ENCODE results near the gene PKDREJ. TPM values are rescaled to one million over a fixed set of nuclear protein-coding genes. Genes with fewer than 3 reads are reported as not detected.
A peak's percentile ranks its signal among the peaks of the same experiment; 100 is the strongest.

The PKDREJ gene
- total RNA-seq, 2 experiments from 2014 or later = not detected

GRCh38 chr22:46289244-46289891, 26.2 kb upstream of the PKDREJ start:
- intact Hi-C loops (cut with micrococcal nuclease; ENCODE audit: unreplicated experiment) = no loop called here
- CTCF ChIA-PET (ENCODE audit: unreplicated experiment) = interaction anchor here (1.0 kb wide), 1 partner anchor 13 kb away, joined by 4 read pairs; no protein-coding TSS in a partner anchor
- POLR2A ChIA-PET = no interaction called here

GRCh38 chr22:46288846-46289243, 25.7 kb upstream of the PKDREJ start:
- H3K36me3 ChIP-seq (ENCODE audit: insufficient read depth, low read length) = no peaks in the 10 kb centered on the region
- peak overlapping the region; percentile 56 for H3K4me2 ChIP-seq (ENCODE audit: low read length)
- no peaks in the 10 kb centered on the region for H3K79me2 ChIP-seq (ENCODE audit: insufficient read depth, low read depth, low read length)
- POLR2A ChIA-PET = interaction anchor here (0.8 kb wide), 1 partner anchor 12 kb away, joined by 3 read pairs; no protein-coding TSS in a partner anchor
- no peaks in the 10 kb centered on the region for H3K9me3 ChIP-seq (ENCODE audit: low read length)
- intact Hi-C loops (cut with micrococcal nuclease; ENCODE audit: unreplicated experiment) = no loop called here
- H3K27ac ChIP-seq (ENCODE audit: low read depth, low read length, poor library complexity, severe bottlenecking) = no peak overlapping the region
- H4K20me1 ChIP-seq (ENCODE audit: insufficient read depth, low read length) = no peaks in the 10 kb centered on the region
- no peak for DNase-seq (ENCODE audit: low spot score)
- no peak overlapping the region for H3K4me3 ChIP-seq (ENCODE audit: low read depth, low read length, poor library complexity, severe bottlenecking)
- TF ChIP-seq CTCF (conservative IDR thresholded peaks at IDR 0.05; ENCODE audit: low read length) (no peak), EZH2phosphoT487 (IDR thresholded peaks at IDR 0.05; ENCODE audit: borderline replicate concordance, low read depth, low read length) (no peak)
- H3K4me1 ChIP-seq (ENCODE audit: insufficient read depth, low read length, poor library complexity, severe bottlenecking) = peaks cover 35% of the 10 kb centered on the region
- no TSS peak for BruUV-seq (replicated peaks)
- no peak overlapping the region; the same call in 1 of the 2 replicates for H2AFZ ChIP-seq (ENCODE audit: low read length)
- CTCF ChIA-PET (ENCODE audit: unreplicated experiment) = interaction anchor here (1.0 kb wide), 1 partner anchor 13 kb away, joined by 4 read pairs; no protein-coding TSS in a partner anchor
- no peaks in the 10 kb centered on the region for H3K9me2 ChIP-seq (ENCODE audit: insufficient read depth, low read length)

More at GRCh38 chr22:46289244-46289891, 26.2 kb upstream of the PKDREJ start:
- no peaks in the 10 kb centered on the region for H4K20me1 ChIP-seq (ENCODE audit: insufficient read depth, low read length)
- H3K4me3 ChIP-seq (ENCODE audit: low read depth, low read length, poor library complexity, severe bottlenecking) = no peak overlapping the region
- H3K27ac ChIP-seq (ENCODE audit: low read depth, low read length, poor library complexity, severe bottlenecking) = no peak overlapping the region
- no peaks in the 10 kb centered on the region for H3K9me3 ChIP-seq (ENCODE audit: low read length)
- H3K79me2 ChIP-seq (ENCODE audit: insufficient read depth, low read depth, low read length) = no peaks in the 10 kb centered on the region
- peaks cover 39% of the 10 kb centered on the region for H3K4me1 ChIP-seq (ENCODE audit: insufficient read depth, low read length, poor library complexity, severe bottlenecking)
- H2AFZ ChIP-seq (ENCODE audit: low read length) = no peak overlapping the region
- no peak overlapping the region for H3K4me2 ChIP-seq (ENCODE audit: low read length)
- no peak for DNase-seq (ENCODE audit: low spot score)
- H3K36me3 ChIP-seq (ENCODE audit: insufficient read depth, low read length) = no peaks in the 10 kb centered on the region
- H3K9me2 ChIP-seq (ENCODE audit: insufficient read depth, low read length) = no peaks in the 10 kb centered on the region
- no TSS peak for BruUV-seq (replicated peaks)
- TF ChIP-seq EZH2phosphoT487 (IDR thresholded peaks at IDR 0.05; ENCODE audit: borderline replicate concordance, low read depth, low read length) (no peak), CTCF (conservative IDR thresholded peaks at IDR 0.05; ENCODE audit: low read length) (no peak)
